ENCODE data around the gene ZNF565. TPM values are rescaled to one million over a fixed set of nuclear protein-coding genes. Genes with fewer than 3 reads are reported as not detected.

ZNF565 gene
- total RNA-seq, 1 experiment from 2014 or later: 4.9 TPM

DNA sequence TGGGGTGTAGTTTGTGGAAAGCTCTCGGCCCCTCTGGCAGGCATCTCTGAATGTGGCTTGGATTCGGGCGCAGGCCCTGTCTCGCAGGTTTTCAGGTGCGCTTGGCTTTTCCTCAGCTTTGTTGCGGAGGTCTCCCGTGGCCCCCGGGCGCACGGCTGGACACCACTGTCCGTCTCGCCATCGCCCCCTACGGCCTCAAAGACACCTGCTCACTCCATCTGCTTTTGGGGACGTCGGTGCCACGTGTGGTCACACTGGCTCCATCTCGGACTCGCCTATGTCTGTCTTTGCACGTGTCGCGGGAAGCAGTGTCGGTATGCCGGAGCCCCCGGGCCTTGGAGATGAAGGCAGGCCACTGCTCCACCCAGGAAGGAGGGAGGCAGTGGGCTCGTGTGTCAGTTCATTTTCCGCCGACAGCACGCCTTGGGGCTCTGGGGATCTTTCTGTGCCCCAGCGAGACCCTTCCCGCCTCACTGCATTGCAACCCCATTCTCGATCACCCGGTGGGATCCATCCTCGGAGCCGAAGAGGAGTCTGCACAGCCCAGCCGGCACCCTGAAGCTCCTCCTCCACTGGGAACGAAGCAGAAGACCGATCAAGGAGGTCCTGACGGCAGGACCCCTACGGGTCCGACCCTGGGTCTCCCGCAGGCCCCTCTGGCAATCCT lies 42.5 kb upstream of the ZNF565 start:
- in situ Hi-C loops (cut with HindIII; ENCODE audit: low pct_unique_long_range_greater_than_20kb, low sequenced_read_pairs): no loop called here
- TF ChIP-seq SIN3A (IDR thresholded peaks at IDR 0.05; ENCODE audit: borderline replicate concordance, insufficient read depth, low read depth, low read length) (no peak), POLR2AphosphoS5 (IDR thresholded peaks at IDR 0.05; ENCODE audit: low read depth, low read length) (no peak), TCF7L2 (IDR thresholded peaks at IDR 0.05; ENCODE audit: low read depth, low read length) (no peak)
- TF ChIP-seq, protein P1, sequence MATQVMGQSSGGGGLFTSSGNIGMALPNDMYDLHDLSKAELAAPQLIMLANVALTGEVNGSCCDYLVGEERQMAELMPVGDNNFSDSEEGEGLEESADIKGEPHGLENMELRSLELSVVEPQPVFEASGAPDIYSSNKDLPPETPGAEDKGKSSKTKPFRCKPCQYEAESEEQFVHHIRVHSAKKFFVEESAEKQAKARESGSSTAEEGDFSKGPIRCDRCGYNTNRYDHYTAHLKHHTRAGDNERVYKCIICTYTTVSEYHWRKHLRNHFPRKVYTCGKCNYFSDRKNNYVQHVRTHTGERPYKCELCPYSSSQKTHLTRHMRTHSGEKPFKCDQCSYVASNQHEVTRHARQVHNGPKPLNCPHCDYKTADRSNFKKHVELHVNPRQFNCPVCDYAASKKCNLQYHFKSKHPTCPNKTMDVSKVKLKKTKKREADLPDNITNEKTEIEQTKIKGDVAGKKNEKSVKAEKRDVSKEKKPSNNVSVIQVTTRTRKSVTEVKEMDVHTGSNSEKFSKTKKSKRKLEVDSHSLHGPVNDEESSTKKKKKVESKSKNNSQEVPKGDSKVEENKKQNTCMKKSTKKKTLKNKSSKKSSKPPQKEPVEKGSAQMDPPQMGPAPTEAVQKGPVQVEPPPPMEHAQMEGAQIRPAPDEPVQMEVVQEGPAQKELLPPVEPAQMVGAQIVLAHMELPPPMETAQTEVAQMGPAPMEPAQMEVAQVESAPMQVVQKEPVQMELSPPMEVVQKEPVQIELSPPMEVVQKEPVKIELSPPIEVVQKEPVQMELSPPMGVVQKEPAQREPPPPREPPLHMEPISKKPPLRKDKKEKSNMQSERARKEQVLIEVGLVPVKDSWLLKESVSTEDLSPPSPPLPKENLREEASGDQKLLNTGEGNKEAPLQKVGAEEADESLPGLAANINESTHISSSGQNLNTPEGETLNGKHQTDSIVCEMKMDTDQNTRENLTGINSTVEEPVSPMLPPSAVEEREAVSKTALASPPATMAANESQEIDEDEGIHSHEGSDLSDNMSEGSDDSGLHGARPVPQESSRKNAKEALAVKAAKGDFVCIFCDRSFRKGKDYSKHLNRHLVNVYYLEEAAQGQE (IDR thresholded peaks at IDR 0.05; ENCODE audit: insufficient read depth in 1 of 2, low read depth in 2 of 2, low read length in 1 of 2): no peak
- TF ChIP-seq, protein P2, sequence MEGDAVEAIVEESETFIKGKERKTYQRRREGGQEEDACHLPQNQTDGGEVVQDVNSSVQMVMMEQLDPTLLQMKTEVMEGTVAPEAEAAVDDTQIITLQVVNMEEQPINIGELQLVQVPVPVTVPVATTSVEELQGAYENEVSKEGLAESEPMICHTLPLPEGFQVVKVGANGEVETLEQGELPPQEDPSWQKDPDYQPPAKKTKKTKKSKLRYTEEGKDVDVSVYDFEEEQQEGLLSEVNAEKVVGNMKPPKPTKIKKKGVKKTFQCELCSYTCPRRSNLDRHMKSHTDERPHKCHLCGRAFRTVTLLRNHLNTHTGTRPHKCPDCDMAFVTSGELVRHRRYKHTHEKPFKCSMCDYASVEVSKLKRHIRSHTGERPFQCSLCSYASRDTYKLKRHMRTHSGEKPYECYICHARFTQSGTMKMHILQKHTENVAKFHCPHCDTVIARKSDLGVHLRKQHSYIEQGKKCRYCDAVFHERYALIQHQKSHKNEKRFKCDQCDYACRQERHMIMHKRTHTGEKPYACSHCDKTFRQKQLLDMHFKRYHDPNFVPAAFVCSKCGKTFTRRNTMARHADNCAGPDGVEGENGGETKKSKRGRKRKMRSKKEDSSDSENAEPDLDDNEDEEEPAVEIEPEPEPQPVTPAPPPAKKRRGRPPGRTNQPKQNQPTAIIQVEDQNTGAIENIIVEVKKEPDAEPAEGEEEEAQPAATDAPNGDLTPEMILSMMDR (IDR thresholded peaks at IDR 0.05): no peak
- Histone ChIP-seq H3K36me3 (ENCODE audit: control insufficient read depth, insufficient read depth, low read length) (no peaks in the 10 kb centered on the region), H3K4me1 (ENCODE audit: control insufficient read depth, insufficient read depth, low read length) (no peaks in the 10 kb centered on the region), H3K27ac (ENCODE audit: low read length) (no peak overlapping the region), H3K4me3 (ENCODE audit: low read depth in 2 of 2, low read length in 2 of 2) (peak overlapping the region in 1 of 2 experiments; percentile 14; a peak in 1 of 4 replicates), H3K9me3 (ENCODE audit: control insufficient read depth, insufficient read depth, low read depth, low read length) (no peaks in the 10 kb centered on the region), H3K27me3 (ENCODE audit: control insufficient read depth, insufficient read depth, low read length) (no peaks in the 10 kb centered on the region)
- no TSS peak for BruUV-seq (replicated peaks)
- DNase-seq (ENCODE audit: low read depth, low spot score) (no peak), ATAC-seq (no peak)
- ChIA-PET POLR2A (no interaction called here), CTCF (no interaction called here)
- intact Hi-C loops (cut with micrococcal nuclease; ENCODE audit: unreplicated experiment): no loop called here

DNA sequence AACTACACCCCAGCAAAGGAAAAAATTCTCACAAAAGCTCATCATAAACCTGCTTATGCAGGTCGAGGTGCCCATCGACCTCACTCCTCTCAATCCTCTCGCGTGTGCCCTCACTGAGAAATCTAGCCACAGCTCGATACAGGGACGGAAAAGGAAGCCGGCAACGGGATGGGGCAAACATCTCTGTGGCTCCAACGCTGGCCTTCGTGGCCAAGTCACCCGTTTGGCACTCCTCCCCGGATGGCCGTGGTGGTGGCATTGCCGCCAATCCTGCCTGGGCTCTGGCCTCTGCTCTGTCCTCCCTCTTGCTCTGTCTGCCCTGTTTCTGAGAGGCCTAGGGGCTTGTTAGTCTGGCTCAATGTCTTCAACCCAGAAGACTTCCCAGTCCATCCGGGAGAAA lies 41.6 kb upstream of the ZNF565 start:
- Histone ChIP-seq H3K27me3 (ENCODE audit: control insufficient read depth, insufficient read depth, low read length) (no peaks in the 10 kb centered on the region), H3K36me3 (ENCODE audit: control insufficient read depth, insufficient read depth, low read length) (no peaks in the 10 kb centered on the region), H3K4me1 (ENCODE audit: control insufficient read depth, insufficient read depth, low read length) (no peaks in the 10 kb centered on the region), H3K27ac (ENCODE audit: low read length) (no peak overlapping the region), H3K9me3 (ENCODE audit: control insufficient read depth, insufficient read depth, low read depth, low read length) (no peaks in the 10 kb centered on the region), H3K4me3 (ENCODE audit: low read depth in 2 of 2, low read length in 2 of 2) (no peak overlapping the region)
- DNase-seq (ENCODE audit: low read depth, low spot score) (no peak), ATAC-seq (no peak)
- TF ChIP-seq, protein P1 (IDR thresholded peaks at IDR 0.05; ENCODE audit: insufficient read depth in 1 of 2, low read depth in 2 of 2, low read length in 1 of 2): no peak
- TF ChIP-seq POLR2AphosphoS5 (IDR thresholded peaks at IDR 0.05; ENCODE audit: low read depth, low read length): no peak
- no peak for TF ChIP-seq TCF7L2 (IDR thresholded peaks at IDR 0.05; ENCODE audit: low read depth, low read length)
- TF ChIP-seq, protein P2 (IDR thresholded peaks at IDR 0.05): no peak
- TF ChIP-seq SIN3A (IDR thresholded peaks at IDR 0.05; ENCODE audit: borderline replicate concordance, insufficient read depth, low read depth, low read length): no peak
- POLR2A ChIA-PET: no interaction called here
- intact Hi-C loops (cut with micrococcal nuclease; ENCODE audit: unreplicated experiment): no loop called here
- CTCF ChIA-PET: no interaction called here
- in situ Hi-C loops (cut with HindIII; ENCODE audit: low pct_unique_long_range_greater_than_20kb, low sequenced_read_pairs): no loop called here
- BruUV-seq (replicated peaks): no TSS peak

All from Panc1 (cell line).